AG04449 (cell line): ENCODE data around the gene TUB.

Experiments
- CTCF ChIA-PET: fragments of 350-600 bp; formaldehyde crosslinking; extraction: SDS; loops from one replicate; lab custom pipeline; 2021; ENCODE audit warnings: antibody characterized with exemption; lab: Yijun Ruan, JAX
- POLR2A ChIA-PET: fragments of 400-600, 350-600 bp; formaldehyde crosslinking; extraction: SDS; loops from one replicate; lab custom pipeline; 2020; ENCODE audit warnings: antibody characterized with exemption, inconsistent platforms; lab: Yijun Ruan, JAX
- DNase-seq: peaks from one replicate; pipeline ENCODE4 v3.0.0-alpha.2; 2010; ENCODE audit warnings: low read depth, low spot score
- H3K4me3 ChIP-seq: 2 replicates; pipeline ENCODE4 v1.5.1; 2011; ENCODE audit warnings: low read depth, mild to moderate bottlenecking, control low read depth, low read length
- TF ChIP-seq, protein P1 (sequence below): IDR thresholded peaks from one replicate; pipeline ENCODE4 v1.5.1; 2011; ENCODE audit warnings: mild to moderate bottlenecking, moderate library complexity, low read length, control low read depth, inconsistent platforms; ENCODE audit not compliant: insufficient read depth; ENCODE audit errors: missing control alignments

TUB gene

DNA sequence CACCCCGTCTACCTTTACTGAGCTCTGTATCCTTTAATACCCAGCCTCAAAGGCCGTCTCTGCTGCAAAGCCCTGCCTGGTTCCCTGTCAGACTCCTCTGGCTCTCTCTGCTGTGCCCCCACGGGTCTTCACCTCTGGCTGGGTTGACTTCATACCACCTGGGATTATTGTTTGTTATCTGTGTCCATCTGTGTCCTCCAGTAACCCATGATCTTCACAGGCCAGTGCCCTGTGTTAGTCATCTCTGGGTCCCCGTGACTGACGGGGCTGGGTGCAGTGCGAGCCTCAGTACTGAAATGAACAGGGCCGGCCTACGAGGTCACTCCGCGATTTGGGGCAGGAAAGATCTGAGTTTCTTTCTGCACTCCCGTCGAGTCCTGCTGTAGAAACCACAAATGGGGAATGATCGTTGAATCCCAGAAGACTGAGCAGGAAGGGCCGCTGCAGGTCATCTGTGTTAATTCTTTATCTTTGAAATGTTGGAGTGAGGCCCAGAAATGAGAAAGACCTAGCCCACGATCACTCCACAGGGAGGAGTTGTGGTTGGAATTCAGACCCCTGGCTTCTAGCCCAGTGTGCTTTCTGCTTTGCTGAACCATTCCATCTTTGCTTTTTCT is 12.3 kb upstream of the TUB start:
- H3K4me3 ChIP-seq = no peak overlapping the region
- TF ChIP-seq, protein P1, sequence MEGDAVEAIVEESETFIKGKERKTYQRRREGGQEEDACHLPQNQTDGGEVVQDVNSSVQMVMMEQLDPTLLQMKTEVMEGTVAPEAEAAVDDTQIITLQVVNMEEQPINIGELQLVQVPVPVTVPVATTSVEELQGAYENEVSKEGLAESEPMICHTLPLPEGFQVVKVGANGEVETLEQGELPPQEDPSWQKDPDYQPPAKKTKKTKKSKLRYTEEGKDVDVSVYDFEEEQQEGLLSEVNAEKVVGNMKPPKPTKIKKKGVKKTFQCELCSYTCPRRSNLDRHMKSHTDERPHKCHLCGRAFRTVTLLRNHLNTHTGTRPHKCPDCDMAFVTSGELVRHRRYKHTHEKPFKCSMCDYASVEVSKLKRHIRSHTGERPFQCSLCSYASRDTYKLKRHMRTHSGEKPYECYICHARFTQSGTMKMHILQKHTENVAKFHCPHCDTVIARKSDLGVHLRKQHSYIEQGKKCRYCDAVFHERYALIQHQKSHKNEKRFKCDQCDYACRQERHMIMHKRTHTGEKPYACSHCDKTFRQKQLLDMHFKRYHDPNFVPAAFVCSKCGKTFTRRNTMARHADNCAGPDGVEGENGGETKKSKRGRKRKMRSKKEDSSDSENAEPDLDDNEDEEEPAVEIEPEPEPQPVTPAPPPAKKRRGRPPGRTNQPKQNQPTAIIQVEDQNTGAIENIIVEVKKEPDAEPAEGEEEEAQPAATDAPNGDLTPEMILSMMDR = no peak
- ChIA-PET CTCF (interaction anchor here (0.9 to 10.8 kb wide), 9 partner anchors 10 to 62 kb away, joined by 3 to 126 read pairs (median 5); partner anchors contain the start of gene TUB), POLR2A (interaction anchor here (0.6 kb wide), 1 partner anchor 53 kb away, joined by 3 read pairs; no protein-coding TSS in a partner anchor)
- peak; percentile 33 for DNase-seq

- DNase-seq = no peak
- ChIA-PET POLR2A (interaction anchor here (0.6 kb wide), 1 partner anchor 54 kb away, joined by 3 read pairs; no protein-coding TSS in a partner anchor), CTCF (interaction anchor here (1.5 to 10.8 kb wide), 4 partner anchors 20 to 63 kb away, joined by 8 to 126 read pairs (median 21); no protein-coding TSS in a partner anchor)
- TF ChIP-seq, protein P1 = no peak
- H3K4me3 ChIP-seq = no peak overlapping the region
These were observed 11.2 kb upstream of the TUB start for GRCh38 chr11:8069771-8070170.

DNA sequence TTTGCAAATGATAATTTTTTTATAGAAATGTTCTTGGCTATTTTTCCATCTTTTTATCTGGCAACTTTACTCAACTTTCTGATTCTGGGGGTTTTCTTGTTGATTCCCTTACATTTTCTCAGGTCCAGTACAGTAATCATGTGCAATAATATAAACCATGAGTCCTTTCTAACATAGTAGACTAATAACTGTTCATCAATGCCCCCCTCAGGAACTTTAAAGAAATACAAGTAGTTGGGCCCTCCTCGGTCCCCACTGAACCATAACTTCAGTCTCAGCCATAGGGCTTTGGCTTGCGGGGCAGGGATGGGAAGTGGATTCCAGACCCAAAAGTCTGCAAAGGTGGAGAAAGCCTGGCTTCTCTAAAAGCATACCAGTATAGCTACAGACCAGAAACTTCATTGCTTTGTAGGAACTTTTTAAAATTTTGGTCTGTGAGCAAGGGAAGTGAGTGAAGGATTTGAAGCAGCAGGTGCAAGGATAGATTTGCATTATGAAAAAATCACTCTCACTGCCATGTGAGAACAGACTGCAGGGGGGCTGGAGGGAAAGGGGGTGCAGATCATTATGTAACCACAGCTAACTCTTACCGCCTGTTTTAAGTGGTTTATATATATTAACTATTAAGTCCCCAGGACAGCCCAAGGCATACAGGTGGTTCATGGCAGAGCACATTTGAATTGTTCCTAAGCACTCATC is 10.4 kb upstream of the TUB start:
- TF ChIP-seq, protein P1 = peak; percentile 23
- no peak for DNase-seq
- H3K4me3 ChIP-seq = no peak overlapping the region
- CTCF ChIA-PET = interaction anchor here (0.7 to 10.8 kb wide), 9 partner anchors 9 to 84 kb away, joined by 3 to 126 read pairs (median 12); partner anchors contain the start of genes EIF3F and TUB
- POLR2A ChIA-PET = no interaction called here

DNA sequence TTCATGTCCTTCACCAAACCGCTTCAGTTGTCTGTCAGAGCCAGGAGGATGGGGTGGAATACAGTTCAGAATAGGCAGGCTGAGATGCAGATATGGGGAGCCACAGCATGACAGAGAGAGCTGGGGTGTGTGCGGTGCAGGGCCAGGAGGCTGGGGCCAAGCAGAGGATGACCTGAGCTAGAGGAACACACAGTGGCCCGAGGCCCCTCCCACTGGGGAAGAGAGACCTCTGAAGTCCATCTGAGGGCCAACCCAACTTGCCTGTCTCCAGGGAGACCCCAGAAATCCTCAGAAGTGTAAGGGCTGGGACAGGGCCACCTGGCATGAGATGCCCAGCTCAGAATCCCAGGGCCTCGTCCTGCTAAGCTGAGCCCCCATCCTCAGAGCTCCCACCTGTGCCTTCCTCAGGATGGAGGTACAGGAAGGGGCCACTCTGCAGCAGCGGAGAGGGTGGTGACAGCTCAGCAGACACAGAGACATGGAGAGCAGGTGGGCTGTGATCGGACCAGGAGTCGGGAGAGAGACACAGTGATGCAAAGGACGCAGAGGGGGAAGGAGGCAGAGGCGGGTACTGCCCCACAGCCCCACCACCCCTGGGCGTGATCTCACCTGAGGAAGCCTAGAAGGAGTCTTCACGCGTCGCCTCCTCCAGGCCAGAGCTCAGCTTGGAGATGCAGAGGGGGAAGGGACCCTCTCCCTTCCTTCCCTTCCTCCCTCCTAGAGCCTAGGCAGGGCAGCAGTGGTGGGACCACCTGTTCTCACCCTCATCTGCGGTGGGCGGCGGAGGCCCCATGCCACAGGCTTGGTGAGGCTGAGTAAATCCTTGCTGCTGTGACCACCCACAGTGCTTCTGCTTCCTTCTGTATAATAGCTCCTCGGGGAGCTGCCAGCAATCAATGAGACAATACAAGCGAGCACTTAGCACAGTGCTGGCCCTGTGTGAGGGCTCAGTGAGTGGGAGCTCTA is 9.1 kb upstream of the TUB start:
- POLR2A ChIA-PET = no interaction called here
- CTCF ChIA-PET = interaction anchor here (0.6 to 10.8 kb wide), 13 partner anchors 9 to 86 kb away, joined by 3 to 126 read pairs (median 5); partner anchors contain the start of genes EIF3F and TUB

GRCh38 chr11:8075119-8075726 is 5.8 kb upstream of the TUB start:
- no peak for DNase-seq
- ChIA-PET CTCF (interaction anchor here (5.1 to 10.8 kb wide), 2 partner anchors 14 to 43 kb away, joined by 66 to 126 read pairs; no protein-coding TSS in a partner anchor), POLR2A (no interaction called here)
- H3K4me3 ChIP-seq = no peak overlapping the region
- TF ChIP-seq, protein P1 = no peak

More for the DNA sequence above, 9.1 kb upstream of the TUB start:
- TF ChIP-seq, protein P1 = no peak
- DNase-seq = no peak
- no peak overlapping the region for H3K4me3 ChIP-seq
